ENCODE data around the gene ITSN1. TPM values are rescaled to one million over a fixed set of nuclear protein-coding genes. Genes with fewer than 3 reads are reported as not detected.
"Not testable (repeated sequence)": the region's sequence is repeated elsewhere in the genome, so short reads cannot be mapped to it uniquely, and the experiment has no call there.

The ITSN1 gene
- total and polyA plus RNA-seq, 2 donors: 44.4 to 81.7 TPM

DNA sequence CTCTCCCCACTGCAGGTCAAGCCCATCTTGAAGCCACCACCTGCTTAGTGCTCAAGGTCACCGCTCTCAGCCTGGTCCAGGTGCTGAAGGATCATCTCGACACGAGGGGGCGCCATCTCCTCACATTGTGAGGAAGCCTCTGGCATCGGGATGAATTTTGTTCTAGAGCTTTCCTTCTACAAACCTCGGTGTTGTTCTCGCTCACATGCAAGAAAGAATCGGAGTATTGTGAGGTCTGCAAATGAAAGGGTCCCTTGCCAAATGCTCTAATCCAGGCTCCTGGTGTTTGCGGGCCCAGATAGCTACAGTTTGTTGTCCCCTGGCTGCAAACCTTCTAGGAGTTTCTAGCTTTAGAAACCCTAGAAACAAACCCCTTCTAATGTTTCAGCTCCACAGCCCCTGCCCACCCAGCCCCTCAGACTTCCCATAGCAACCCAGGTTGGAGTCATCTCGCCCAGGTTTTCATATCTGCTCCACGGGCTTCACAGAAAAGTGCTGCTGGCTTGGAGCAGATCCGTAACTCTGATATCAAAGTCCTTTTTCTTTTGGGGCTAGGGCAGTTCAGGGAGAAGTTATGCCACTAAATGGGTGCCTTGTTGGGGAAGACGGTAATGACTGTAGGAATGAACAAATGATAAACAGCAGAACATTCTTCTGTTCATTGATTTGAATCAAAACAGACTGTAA lies 281.9 kb downstream of the ITSN1 start:
- Histone ChIP-seq H3K36me3 (ENCODE audit: insufficient read depth) (no peaks in the 10 kb centered on the region), H3K4me1 (ENCODE audit: insufficient read depth) (no peaks in the 10 kb centered on the region), H3K4me3 (ENCODE audit: low read depth, low read length) (no peak overlapping the region), H3K27ac (ENCODE audit: low read depth) (no peak overlapping the region)
- DNase-seq (ENCODE audit: extremely low spot score): peak; percentile 75
- 16% methylated on average over 13 of the region's 13 CpGs for WGBS

GRCh38 chr21:33924766-33925100 lies 282.4 kb downstream of the ITSN1 start:
- Histone ChIP-seq H3K36me3 (ENCODE audit: insufficient read depth) (no peaks in the 10 kb centered on the region), H3K27ac (ENCODE audit: low read depth) (no peak overlapping the region), H3K4me3 (ENCODE audit: low read depth, low read length) (no peak overlapping the region), H3K4me1 (ENCODE audit: insufficient read depth) (no peaks in the 10 kb centered on the region)
- DNase-seq (ENCODE audit: extremely low spot score): no peak
- 78% methylated on average over 3 of the region's 3 CpGs for WGBS

- not testable (repeated sequence) for H3K36me3 ChIP-seq (ENCODE audit: insufficient read depth); H3K27ac ChIP-seq (ENCODE audit: low read depth); H3K4me3 ChIP-seq (ENCODE audit: low read depth, low read length); H3K4me1 ChIP-seq (ENCODE audit: insufficient read depth); DNase-seq (ENCODE audit: extremely low spot score)
- WGBS: 88% methylated on average over 2 of the region's 2 CpGs
Observed at GRCh38 chr21:33926248-33926647, 283.9 kb downstream of the ITSN1 start.

DNA sequence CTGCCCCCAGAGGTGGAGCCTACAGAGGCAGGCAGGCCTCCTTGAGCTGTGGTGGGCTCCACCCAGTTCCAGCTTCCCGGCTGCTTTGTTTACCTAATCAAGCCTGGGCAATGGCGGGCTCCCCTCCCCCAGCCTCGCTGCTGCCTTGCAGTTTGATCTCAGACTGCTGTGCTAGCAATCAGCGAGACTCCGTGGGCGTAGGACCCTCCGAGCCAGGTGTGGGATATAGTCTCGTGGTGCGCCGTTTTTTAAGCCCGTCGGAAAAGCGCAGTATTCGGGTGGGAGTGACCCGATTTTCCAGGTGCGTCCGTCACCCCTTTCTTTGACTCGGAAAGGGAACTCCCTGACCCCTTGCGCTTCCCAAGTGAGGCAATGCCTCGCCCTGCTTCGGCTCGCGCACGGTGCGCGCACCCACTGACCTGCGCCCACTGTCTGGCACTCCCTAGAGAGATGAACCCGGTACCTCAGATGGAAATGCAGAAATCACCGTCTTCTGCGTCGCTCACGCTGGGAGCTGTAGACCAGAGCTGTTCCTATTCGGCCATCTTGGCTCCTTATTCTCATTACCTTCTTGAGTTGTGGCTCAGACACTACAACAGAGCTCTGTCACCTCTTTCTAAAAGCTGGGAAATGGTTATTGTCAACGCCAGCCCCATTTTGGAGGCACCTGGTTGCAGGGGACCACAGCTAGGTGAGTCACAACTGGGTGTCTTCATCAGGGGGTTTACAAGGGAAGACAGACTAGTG lies 288.9 kb downstream of the ITSN1 start:
- peak overlapping the region; percentile 82 for H3K27ac ChIP-seq (ENCODE audit: low read depth)
- WGBS: 70% methylated on average over 10 of the region's 34 CpGs

GRCh38 chr21:33931799-33932390 lies 289.6 kb downstream of the ITSN1 start:
- H3K36me3 ChIP-seq (ENCODE audit: insufficient read depth): no peaks in the 10 kb centered on the region
- 33% methylated on average over 10 of the region's 10 CpGs for WGBS
- peak overlapping the region; percentile 82 for H3K27ac ChIP-seq (ENCODE audit: low read depth)
- no peak for DNase-seq (ENCODE audit: extremely low spot score)
- peak overlapping the region; percentile 53 for H3K4me3 ChIP-seq (ENCODE audit: low read depth, low read length)
- no peaks in the 10 kb centered on the region for H3K4me1 ChIP-seq (ENCODE audit: insufficient read depth)

More for the DNA sequence above, 288.9 kb downstream of the ITSN1 start:
- DNase-seq (ENCODE audit: extremely low spot score); H3K36me3 ChIP-seq (ENCODE audit: insufficient read depth); H3K4me1 ChIP-seq (ENCODE audit: insufficient read depth): not testable (repeated sequence)
- H3K4me3 ChIP-seq (ENCODE audit: low read depth, low read length): peak overlapping the region; percentile 53

- no peak overlapping the region for H3K27ac ChIP-seq (ENCODE audit: low read depth)
- no peaks in the 10 kb centered on the region for H3K4me1 ChIP-seq (ENCODE audit: insufficient read depth)
- H3K4me3 ChIP-seq (ENCODE audit: low read depth, low read length): peak overlapping the region; percentile 53
- DNase-seq (ENCODE audit: extremely low spot score): no peak
- whole genome bisulfite sequencing: 97% methylated on average over 5 of the region's 5 CpGs
- H3K36me3 ChIP-seq (ENCODE audit: insufficient read depth): no peaks in the 10 kb centered on the region
Observed at GRCh38 chr21:33932731-33933130, 290.4 kb downstream of the ITSN1 start.

DNA sequence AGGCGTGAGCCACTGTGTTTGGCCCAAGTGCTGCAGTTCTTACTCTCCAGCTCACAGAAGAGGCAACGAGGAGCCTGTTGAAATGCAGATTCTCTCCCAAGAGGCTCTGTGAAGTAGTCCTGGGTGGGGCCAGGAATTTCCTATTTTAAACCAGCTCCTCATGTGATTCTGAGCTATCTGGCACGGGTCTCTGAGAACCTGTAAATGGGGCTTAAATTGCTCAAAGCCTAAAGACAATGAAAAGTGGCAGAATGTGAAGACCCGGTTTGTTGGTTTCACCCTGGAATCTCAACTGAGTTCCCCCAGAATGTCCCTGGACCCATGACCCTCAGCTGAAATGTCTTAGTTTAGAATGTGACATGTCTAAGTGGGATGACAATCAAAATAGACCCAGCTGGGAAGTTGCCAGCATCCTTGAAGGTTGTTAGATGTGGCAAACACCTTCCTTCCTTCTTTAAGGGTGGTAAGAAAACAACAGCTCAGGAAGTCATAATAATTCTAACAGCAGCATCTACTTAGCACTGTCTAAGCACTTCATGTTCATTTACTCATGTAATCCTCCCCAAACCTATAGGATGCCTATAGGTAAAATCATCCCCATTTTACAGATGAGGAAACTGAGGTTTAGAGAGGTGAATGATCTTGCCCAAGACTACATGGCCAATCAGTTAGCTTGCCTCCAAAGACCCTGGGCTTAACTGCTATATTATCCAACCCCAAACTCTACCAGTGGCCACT lies 294.2 kb downstream of the ITSN1 start:
- WGBS: 50% methylated on average over 4 of the region's 4 CpGs
- Histone ChIP-seq H3K4me3 (ENCODE audit: low read depth, low read length) (no peak overlapping the region), H3K27ac (ENCODE audit: low read depth) (no peak overlapping the region), H3K36me3 (ENCODE audit: insufficient read depth) (no peaks in the 10 kb centered on the region), H3K4me1 (ENCODE audit: insufficient read depth) (no peaks in the 10 kb centered on the region)
- no peak for DNase-seq (ENCODE audit: extremely low spot score)

DNA sequence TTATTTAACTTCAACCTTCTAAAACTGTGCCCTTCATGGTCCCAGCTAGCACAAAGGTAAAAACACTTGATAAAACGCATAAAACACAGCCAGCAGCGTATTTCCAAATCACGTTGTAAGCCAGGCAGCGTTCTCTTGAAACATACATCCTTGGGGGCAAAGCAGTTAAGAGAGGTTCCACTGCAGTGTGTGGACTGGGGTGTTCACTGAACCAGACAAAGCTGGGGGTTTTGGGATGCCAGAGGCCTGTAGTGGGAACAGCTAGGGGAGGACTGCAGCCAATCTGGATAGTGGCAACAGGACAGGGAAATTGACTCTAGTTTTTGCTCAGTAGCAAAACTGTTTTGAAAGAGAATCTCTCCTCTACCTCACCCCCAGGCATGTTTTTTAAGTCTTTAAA lies 294.8 kb downstream of the ITSN1 start:
- no peak for DNase-seq (ENCODE audit: extremely low spot score)
- H3K27ac ChIP-seq (ENCODE audit: low read depth): no peak overlapping the region
- H3K4me3 ChIP-seq (ENCODE audit: low read depth, low read length): no peak overlapping the region
- H3K4me1 ChIP-seq (ENCODE audit: insufficient read depth): no peaks in the 10 kb centered on the region
- WGBS: 88% methylated on average over 4 of the region's 4 CpGs
- H3K36me3 ChIP-seq (ENCODE audit: insufficient read depth): no peaks in the 10 kb centered on the region

GRCh38 chr21:33937931-33938339 lies 295.6 kb downstream of the ITSN1 start:
- Histone ChIP-seq H3K4me1 (ENCODE audit: insufficient read depth) (no peaks in the 10 kb centered on the region), H3K36me3 (ENCODE audit: insufficient read depth) (no peaks in the 10 kb centered on the region), H3K27ac (ENCODE audit: low read depth) (no peak overlapping the region), H3K4me3 (ENCODE audit: low read depth, low read length) (no peak overlapping the region)
- 92% methylated on average over 14 of the region's 14 CpGs for WGBS
- no peak for DNase-seq (ENCODE audit: extremely low spot score)

- WGBS: 88% methylated on average over 3 of the region's 3 CpGs
- no peak for DNase-seq (ENCODE audit: extremely low spot score)
- Histone ChIP-seq H3K4me3 (ENCODE audit: low read depth, low read length) (no peak overlapping the region), H3K27ac (ENCODE audit: low read depth) (no peak overlapping the region), H3K36me3 (ENCODE audit: insufficient read depth) (no peaks in the 10 kb centered on the region), H3K4me1 (ENCODE audit: insufficient read depth) (no peaks in the 10 kb centered on the region)
Observed at GRCh38 chr21:33938381-33938780, 296.1 kb downstream of the ITSN1 start.

- 25% methylated on average over 3 of the region's 3 CpGs for WGBS
- no peak overlapping the region for H3K4me3 ChIP-seq (ENCODE audit: low read depth, low read length)
Observed at GRCh38 chr21:33939226-33939625, 296.9 kb downstream of the ITSN1 start.

GRCh38 chr21:33940164-33940880 lies 298.0 kb downstream of the ITSN1 start:
- H3K36me3 ChIP-seq (ENCODE audit: insufficient read depth): no peaks in the 10 kb centered on the region
- H3K27ac ChIP-seq (ENCODE audit: low read depth): no peak overlapping the region
- H3K4me3 ChIP-seq (ENCODE audit: low read depth, low read length): no peak overlapping the region
- H3K4me1 ChIP-seq (ENCODE audit: insufficient read depth): no peaks in the 10 kb centered on the region
- no peak for DNase-seq (ENCODE audit: extremely low spot score)
- 66% methylated on average over 15 of the region's 15 CpGs for WGBS

More at GRCh38 chr21:33939226-33939625, 296.9 kb downstream of the ITSN1 start:
- H3K27ac ChIP-seq (ENCODE audit: low read depth): no peak overlapping the region
- H3K4me1 ChIP-seq (ENCODE audit: insufficient read depth): no peaks in the 10 kb centered on the region
- no peaks in the 10 kb centered on the region for H3K36me3 ChIP-seq (ENCODE audit: insufficient read depth)
- no peak for DNase-seq (ENCODE audit: extremely low spot score)

DNA sequence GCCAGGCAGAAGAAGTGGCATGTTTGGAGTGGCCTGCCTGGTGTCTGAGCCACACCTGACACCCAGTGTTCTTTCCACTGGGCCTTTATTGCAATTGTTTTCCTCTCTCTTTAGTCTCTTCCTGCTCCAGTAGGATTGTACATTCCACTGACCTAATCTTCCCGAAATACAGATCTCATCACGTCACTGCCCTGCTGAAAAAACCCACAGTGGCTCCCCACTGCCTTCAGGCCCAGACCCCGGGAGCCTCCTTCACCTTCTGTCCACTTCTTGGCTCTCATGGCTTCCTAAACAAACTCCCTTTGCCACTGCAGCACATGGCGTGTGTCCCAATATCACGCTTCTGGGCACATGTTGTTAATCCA lies 298.6 kb downstream of the ITSN1 start:
- H3K4me1 ChIP-seq (ENCODE audit: insufficient read depth): no peaks in the 10 kb centered on the region
- H3K27ac ChIP-seq (ENCODE audit: low read depth): no peak overlapping the region
- DNase-seq (ENCODE audit: extremely low spot score): no peak
- no peak overlapping the region for H3K4me3 ChIP-seq (ENCODE audit: low read depth, low read length)
- H3K36me3 ChIP-seq (ENCODE audit: insufficient read depth): no peaks in the 10 kb centered on the region
- 62% methylated on average over 5 of the region's 5 CpGs for WGBS
